OCI-M2 (cell line): ENCODE results near the gene TNFAIP8L3.
"Not testable (repeated sequence)": the region's sequence is repeated elsewhere in the genome, so short reads cannot be mapped to it uniquely, and the experiment has no call there.

Experiments used
- DNase-seq: peaks from one replicate; lab custom pipeline; 2025; ENCODE audit not compliant: unreplicated experiment; lab: John Stamatoyannopoulos, UW

Gene TNFAIP8L3

DNA sequence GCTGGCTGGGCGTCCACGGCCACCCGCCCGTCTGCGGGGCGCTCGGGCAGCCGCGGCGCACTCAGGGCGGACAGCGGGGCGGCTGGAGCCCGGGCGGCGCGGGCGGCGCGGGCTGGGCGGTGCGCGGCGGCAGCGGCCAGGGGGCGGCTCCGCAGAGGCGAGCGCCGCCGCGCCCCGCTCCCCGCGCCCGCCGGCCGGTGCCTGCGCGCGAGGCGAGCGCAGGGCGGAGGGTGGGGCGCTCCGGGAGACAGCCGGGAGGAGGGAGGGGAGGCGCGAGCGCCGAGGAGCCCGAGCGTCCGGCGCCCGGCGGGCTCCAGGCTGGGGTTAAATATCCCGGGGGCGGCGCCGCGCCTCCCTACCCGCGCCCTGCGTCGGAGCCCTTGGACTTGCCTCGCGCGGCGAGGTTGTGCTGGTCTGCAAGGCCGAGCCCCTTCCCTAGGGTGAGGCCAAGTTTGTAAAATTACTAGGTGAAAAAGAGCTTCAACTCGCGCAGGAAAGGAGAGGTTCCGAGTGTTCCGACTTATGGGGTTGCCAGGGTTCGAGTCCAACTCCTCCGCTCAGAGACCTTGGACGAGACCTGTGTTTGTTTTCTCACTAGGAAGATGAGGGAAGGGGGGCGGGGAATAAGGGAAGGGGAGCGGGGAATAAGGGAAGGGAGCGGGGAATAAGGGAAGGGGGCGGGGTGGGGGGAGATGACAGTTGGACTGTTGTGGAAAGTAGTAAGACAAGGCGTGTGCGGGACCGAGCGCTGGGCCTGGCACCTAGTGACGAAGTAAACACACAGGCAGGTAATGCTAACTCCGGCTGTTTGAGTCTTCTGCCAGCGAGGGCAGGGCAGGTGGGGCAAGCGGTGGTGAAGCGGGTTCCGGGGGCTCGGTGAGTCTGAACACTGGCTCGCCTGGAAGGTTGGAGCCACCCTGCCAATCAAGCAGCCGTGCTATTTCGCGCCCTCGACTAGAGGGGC, at the start of gene TNFAIP8L3:
TNFAIP8L3 (minus strand) TSS at position 301 of the 964 bp plus-strand sequence. CDS start 311 bp downstream, outside the sequence.
- DNase-seq = no peak

DNA sequence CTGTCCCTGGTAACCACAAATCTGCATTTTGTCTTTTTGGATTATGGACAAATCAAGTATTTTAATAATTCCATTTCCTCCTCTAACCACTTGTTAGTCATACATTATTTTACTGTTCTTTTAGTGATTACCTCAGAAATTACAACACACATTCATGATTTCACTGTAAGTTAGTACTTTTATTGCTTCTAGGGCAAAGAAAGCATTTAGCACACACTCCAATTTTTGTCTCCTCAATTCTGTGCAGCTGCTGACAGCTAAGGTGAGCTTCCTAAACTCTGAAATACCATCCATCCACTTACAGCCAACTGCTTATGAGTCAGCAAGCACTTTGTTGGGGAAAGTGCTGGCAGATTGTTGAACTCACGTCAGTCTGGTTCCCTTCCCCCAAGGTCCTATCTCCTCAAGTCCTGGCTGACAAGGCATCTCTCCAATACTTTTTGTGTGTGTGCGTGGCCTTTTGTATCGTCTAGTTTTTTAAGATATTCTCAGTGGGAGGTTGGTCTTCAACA, 49.4 kb upstream of the TNFAIP8L3 start:
- no peak for DNase-seq

DNA sequence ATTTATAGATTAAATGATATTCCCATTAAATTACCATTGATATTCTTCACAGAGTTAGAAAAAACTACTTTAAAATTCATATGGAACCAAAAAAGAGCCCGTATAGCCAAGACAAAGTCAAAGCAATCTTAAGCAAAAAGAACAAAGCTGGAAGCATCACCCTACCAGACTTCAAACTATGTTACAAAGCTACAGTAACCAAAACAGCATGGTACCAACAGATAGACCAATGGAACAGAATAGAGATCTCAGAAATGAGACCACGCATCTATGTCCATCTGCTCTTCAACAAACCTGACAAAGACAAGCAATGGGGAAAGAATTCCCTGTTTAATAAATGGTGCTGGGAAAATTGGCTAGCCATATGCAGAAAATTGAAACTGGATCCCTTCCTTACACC, 45.6 kb upstream of the TNFAIP8L3 start:
- not testable (repeated sequence) for DNase-seq

DNA sequence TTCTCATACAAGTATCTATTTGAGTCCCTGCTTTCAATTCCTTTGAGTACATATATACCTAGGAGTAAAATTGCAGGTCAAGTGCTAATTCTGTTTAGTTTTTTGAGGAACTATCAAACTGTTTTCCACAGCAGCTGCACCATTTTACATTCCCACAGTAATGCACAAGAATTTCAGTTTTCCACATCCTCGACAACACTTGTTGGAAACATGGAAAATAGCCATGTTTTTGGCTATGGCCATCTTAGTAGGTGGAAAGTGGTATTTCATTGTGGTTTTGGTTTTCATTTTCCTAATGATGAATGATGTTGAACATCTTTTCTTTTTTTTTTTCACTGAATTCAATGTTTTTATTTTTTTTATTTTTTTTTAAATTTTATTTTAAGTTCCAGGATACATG, 44.4 kb upstream of the TNFAIP8L3 start:
- DNase-seq = no peak

DNA sequence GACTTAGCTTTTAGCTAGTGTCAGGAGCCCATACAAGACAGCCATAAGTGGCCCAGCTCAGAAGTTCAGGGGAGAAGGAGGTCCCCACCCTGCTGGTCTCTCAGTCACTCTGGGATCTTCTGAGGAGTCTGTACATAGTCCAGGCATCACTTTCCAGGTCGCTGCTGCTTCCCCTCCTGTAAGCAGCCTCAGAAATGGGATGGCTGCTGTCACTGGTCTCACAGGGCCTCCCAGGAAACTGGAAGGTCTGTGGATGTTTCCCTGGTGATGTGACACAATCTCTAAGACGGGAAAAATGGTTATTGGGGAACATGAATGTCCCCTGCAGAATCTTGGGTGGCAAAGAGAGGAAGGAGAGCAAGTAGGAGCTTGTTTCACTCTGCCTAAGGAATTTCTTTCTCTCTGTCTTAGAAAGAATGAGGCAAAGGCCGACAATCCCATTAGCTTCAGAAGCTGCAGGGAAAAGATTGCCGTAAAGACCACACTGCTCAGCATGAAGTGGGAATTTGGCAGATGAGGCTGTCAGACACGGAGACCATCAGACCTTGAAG, 43.2 kb upstream of the TNFAIP8L3 start:
- no peak for DNase-seq

DNA sequence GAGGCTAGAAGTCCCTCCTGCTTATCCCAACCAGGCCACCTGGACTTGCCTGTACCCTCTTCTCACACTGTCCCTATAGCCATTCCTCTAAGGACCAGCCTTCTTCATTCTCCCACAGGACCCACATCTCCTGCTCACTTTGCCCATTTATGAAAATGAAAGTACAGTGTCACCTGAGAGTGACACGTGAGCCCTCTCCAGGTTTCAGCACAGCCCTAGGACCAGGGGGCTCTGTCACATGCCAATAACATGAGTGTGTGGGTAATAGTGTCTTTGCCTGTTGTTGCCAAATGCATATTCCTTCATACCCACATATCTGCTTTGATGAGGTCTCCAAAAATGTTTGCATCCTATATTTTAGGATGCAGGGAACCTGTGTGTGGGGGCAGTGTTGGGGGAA, 42.3 kb upstream of the TNFAIP8L3 start:
- no peak for DNase-seq

DNA sequence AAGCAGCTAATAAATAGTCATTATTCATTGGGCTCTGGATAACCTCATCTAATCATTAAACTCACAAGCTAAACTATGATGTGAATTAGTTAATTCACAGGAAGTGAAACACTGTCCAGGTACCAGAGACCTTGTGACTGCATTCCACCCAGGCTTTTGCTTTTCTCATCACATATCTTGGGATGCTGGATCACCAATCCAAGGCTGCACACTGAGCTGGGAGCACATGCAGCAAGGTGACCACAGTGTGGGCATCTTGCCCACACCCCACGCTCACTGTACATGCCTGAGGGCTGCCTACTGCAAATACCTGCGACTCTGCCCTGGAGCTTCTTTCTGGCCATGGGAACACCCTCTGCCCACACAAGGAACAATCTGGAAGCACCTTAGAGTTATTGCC, 40.6 kb upstream of the TNFAIP8L3 start:
- no peak for DNase-seq

DNA sequence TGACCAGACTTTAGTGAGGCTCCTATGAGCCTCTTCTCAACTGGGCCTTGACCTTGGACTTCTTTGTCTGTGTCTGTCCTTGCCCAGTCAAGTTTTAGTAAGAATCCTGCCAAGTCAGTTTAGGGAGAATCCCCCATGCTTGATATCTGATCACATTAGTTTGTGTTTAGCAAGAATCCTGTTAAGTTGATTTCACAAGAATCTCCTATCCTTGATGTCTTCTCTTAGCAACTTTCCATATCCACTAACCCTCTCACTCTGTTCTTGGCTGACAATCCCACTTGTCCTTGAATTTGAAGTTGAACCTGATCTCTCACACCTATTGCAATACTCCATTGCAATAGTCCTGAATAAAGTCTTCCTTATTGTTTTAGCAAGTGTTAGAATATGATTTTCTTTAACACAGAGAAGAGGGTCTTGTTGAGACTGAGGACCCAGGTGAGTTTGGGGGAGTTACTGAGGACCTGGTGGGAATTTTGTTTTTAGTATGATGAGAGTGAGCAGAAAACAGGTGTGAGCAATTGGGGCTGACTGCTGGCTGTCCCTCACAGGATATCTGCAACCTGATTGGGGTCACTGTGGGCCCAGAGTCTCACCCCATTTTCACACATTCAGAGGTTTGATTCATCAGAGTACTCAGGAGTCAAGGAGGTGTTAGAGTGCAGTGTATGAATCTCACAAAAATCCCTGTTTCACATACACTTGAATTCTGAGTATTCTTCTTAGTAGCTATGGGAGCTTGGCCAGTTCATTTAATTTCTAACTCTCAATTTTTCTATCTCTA, 39.9 kb upstream of the TNFAIP8L3 start:
- no peak for DNase-seq

DNA sequence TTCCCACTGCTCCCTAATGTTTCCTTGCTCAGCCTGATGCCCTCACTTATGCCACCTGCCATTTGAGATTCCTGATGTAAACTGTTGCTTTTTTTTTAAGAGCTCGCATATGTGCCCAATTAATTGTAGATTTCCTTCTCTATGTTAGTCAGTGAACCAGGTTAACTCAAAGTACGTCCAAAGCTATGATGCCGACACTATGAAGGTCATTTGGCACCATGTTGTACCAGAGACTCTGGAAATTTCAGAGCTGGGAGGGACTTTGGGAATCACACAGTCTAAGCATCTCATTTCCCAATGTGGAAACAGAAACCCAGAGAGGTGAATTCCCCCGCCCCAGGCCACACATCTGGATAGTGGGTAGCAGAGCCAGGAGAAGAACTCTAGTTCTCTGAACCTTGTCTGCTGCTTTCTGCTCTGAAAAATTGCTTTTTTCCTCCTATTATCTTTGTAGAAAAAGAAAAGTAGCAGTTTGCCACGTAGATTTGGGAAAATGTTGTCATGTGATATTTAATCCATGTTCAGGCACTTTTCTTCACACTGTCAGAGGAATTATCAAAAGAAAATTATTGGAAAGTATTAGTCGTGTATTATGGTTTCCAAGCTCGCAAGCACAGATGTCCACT, 38.5 kb upstream of the TNFAIP8L3 start:
- DNase-seq = no peak

DNA sequence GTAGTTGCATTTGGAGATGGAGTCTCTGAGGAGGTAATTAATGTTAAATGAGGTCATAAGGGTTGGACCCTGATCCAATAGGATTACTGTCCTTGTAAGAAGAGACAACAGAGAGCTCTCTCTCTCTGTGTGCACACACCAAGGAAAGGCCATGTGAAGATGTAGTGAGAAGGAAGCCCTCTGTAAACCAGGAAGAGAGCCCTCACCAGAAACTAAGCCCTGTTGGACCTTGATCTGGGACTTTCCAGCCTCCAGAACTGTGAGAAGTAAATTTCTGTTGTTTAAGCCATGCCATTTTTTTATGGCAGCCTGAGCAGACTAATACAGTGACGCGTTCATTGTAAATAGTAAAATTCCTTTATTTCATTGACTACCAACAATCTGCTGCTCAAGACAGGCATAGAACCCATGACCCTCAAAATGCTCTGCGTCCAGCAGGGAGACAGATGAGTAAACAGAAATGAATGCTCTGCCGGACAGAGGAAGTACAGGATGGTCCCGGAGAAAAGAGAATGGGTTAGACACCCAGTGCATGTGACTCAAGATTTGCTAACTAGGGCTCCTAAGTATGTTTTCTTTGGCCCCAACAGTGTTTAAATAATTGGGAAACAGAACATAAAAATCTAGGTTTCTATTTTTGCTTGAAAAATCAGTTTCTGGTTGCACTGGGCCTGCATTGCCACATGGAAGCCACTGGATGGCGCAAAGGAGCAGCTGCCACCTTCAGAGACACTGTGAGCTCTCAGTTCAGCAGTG, 37.9 kb upstream of the TNFAIP8L3 start:
- no peak for DNase-seq

DNA sequence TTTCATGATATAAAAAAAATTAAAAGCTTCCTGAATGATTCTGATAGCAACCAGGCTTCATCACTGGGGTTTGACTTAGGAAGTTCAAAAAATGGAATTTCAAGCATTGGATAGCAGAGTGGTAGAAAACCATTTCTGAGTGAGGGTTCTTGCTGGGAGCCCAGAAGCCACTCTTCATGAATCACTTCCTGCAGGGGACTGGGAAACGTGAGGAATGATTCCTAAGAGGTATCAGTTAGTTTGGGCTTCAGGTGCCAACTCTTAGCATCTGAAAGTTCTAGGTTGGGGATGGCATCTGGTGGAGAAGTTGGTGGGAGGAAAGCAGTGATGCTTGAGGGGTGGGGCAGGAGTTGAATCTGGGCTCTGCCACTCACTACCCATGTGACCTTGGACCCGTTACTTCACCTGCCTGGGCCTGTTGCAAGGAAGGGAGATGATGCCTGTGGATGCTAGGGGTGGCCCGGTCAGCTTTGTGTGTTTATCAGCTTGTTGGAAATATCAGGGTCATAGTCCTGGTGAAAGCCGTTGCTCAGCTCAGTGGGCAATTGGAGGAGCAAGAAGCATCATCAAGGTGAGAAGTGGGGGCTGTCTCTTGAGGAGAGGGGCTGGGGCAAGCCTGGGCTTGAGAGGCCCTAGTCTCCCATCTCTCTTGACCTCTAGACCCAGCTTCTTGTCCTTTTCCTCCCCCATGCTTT, 37.0 kb upstream of the TNFAIP8L3 start:
- no peak for DNase-seq

DNA sequence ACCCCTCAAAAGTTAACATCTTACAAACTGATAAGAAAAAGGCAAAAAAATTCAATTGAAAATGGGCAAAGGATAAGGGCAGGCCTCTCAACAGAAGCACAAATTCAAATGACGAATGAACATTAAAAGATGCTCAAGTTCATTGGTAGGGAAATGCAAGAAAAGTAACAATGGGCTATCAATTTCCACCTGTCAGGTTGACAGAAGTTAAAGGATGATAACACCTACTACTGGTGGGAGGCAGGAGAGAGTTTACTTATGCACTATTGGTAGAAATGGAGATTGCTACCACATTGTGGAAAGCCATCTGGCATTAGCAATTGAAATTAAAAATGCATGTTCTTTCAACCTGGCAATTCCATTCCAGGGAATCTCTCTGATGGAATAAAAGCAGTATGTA, 35.6 kb upstream of the TNFAIP8L3 start:
- no peak for DNase-seq

DNA sequence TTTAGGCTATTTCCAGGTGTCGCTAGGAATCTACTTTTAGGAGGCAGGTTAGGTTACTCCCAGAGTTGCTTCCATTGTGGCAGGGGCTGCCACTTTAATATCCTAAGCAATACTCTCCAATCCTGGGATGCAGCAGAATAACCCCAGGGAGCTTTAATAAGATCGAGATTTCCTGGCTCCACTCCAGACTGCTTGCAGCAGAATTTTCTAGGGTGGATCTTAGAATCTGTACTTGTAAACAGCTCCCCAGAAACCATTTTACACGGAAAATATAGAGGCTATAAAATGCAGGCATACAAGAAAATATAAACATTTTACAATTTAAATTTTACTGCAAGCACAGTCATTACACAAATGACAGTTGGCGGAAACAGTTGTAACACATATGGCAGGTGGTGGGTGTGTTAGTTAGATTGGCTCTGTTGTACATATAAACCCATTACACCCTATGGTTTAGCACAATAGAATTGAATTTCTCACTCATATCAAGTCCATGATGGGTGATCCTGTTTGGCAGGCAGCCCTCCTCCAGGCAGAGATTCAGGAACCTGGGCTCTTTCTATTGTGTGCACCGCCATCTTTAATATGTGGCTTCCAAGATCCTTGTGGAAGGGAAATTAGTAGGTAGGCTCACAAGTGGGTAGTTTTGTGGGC, 35.0 kb upstream of the TNFAIP8L3 start:
- DNase-seq = no peak

DNA sequence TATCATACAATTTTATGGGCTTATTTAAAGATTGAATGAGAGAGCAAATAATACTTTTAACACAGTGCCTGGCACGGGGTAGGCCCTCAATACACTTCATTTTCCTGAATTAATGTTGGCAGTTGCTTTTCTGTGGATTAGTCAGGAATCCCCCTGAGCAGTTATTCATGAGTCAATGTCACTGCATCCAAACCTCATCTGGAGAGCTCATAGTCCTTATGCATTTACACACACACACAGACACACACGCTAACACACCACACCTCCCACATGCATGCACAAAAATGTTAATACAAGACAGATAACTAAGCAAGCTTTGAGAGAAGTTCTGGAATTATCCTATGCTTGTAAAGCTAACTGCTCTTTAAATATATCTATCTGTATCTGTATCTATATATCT, 34.0 kb upstream of the TNFAIP8L3 start:
- DNase-seq = no peak

DNA sequence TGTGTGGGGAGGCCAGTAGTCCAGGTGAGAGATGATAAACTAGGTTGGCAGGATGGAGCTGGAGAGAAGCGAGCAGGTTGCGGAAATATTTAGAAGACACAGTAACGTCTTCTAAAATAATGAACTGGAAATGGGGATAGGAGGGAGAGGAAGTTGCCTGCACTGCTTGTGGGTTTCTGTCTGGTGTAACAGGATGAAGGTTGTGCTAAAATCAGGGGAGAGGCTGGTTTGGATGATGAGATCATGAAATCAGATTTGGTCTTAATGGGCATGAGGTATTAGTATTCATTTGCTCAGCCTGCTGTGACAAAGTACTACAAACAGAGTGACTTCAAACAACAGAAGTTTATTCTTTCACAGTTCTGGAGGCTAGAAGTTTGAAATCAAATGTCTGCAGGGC, 32.1 kb upstream of the TNFAIP8L3 start:
- DNase-seq = no peak

DNA sequence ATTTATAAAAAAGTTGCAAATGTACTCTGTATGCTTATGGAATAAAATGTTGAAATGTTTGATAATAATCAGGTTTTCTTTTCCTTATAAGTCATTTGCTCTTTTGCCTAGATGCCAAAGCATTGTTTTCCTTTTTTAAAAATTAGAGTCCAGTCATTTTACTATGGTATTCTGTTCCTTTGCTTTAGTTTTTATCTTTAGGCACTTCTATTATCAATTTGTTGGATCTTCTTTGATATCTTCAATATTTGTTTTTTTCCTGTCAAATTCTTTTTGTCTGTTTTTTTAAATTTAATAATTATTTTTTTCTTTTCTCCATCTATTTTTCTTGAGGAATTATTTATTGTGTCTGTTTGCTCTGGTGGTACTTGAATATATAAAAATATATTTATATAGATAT, 28.3 kb upstream of the TNFAIP8L3 start:
- DNase-seq = not testable (repeated sequence)

DNA sequence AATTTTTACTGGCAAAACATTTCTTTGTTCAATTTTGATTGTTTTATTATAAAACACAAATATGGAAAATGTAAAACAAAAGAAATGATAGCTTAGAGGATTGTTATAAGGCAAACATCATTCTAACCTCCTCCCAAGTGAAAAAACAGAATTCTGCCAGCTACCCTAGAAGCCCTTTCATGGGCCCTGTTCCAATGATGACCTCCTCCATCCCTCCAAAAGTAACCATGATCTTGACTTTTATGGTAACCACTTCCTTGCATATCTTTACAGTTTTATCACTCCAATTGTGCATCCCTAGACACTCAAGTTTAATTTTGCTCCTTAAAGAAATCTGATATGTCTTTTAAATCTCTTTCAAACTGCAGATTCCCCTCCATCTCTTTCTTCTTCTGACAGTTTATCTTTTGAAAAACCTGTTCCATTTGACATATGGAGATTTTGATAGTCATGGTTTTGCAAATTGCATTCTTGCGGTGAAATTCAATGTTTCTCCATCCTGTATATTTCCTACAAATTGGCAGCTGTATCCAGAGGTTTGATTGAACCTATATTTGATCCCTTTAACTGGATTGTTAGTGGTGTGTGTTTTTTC, 27.0 kb upstream of the TNFAIP8L3 start:
- DNase-seq = no peak

DNA sequence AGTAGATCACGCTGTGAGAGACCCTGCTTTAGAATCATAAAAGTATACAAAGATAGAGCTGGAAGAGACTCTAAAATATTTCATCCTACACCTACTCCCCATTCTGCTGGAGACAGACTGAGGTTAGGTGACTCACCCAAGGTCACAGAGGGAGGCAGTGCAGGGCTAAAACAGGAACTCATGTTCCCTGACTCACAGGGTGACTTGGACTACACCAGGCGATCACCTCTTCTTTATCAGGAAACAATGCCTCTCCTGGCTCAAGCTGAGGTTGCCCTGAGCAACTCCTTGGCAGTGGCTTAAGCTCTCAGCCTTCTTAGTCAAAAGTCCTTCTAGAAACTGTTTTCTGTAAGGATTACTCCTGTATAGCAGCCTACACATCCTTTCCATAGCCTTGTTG, 26.4 kb upstream of the TNFAIP8L3 start:
- no peak for DNase-seq

DNA sequence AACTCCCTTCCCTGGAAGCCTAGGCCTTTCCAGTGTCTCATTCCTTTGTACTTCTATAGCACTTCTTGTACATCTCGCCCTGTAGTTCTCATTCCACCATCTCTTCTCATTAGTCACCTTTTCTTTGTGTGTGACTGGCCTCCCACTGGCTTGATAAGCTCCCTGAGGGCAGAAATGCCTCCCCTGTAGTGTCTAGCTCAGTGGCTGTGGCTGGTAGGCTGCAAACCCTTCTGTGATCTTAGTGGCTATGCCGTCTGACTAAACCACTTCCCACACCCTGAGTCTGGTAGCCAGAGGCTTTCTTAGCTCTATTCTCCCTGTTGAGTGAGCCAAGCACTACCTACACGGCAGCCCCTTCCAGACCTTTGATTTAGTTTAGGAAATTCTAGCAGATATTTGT, 24.4 kb upstream of the TNFAIP8L3 start:
- DNase-seq = no peak
